HT1080 (cell line): ENCODE results near the gene INS. TPM values are rescaled to one million over a fixed set of nuclear protein-coding genes. Genes with fewer than 3 reads are reported as not detected.

Experiments
- DNase-seq: peaks from one replicate; pipeline ENCODE4 v3.0.0-alpha.2; 2015; ENCODE audit warnings: low read depth
- total RNA-seq: library from RNA; depleted of rRNA; stranded (reverse); fragments of >200 nt; shearing (Covaris generic); gene quantifications from 2 replicates; pipeline ENCODE4 v1.2.3, GENCODE V29; 2014

The INS gene
- total RNA-seq, 1 experiment from 2014 or later: not detected

DNA sequence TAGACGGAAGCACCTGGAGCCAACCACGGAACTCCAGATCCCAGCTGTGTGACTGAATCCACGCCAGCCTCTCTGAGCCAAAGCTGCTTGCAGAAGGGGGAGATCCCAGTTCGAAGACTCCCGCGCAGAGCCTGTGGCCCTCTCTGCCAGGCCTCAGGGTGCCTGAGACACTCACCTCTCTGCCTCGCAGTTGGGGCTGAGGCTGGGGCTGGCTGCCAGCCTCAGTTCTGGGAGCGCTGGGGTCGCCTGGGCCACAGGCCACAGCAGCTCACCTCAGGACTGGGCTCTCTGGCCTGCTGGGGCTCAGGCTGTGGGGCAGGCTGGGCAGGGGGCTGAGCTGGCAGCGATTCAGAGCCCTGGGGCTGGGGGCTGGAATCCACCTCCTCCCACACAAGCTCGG lies 13.6 kb downstream of the INS start:
- no peak for DNase-seq

DNA sequence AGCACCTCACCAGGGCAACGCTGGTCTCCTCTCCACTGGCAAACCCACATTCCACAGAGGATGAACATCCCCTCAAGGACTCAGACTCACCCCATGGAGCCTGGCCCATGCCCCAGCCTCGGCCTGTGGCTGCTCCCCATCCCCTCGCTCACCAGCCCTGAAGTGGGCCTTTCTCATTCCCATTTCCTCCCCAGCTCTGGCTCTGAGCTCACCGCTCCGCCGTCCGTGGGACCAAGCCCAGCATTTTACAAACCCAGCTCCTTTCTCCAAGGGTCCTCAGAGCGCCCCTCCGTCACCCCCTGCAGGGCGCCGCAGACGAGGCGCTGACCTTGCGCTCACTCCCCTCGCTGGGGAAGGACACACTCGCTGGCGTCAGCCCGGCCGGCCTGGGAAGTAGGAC lies 15.0 kb downstream of the INS start:
- no peak for DNase-seq

DNA sequence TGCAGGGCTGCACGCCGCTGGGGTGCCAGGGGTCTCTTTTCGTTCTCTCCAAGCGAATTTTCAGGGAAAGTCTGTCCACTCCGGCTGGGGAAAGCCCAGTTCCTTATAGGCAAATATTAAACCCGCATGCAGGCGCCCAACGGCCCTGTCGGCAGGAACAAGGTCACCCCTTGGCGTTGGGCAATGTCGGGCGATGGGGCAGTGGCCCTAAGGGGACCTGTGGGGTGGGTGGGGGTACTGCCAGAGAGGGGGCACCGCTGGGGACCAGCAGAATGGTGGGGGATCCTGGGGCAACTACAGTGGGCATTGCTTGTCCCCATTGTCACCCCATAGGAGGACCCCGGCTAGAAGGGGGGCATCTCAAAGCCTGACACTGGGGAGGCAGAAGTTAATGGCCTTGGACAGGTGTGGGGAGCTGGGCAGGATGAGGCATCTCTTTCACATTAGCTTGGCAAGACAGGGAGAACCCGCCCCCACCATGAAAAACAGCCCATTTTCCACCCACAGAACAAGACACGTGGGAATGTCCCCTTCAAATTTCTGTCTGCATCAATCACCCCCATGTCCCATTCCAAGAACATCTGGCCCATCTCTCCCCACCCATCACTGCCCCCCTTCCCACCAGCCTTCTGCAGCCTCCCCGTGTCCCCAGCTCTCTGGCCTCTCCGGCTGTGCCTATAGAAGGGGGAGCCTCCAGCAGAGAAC lies 16.3 kb downstream of the INS start:
- DNase-seq: no peak

DNA sequence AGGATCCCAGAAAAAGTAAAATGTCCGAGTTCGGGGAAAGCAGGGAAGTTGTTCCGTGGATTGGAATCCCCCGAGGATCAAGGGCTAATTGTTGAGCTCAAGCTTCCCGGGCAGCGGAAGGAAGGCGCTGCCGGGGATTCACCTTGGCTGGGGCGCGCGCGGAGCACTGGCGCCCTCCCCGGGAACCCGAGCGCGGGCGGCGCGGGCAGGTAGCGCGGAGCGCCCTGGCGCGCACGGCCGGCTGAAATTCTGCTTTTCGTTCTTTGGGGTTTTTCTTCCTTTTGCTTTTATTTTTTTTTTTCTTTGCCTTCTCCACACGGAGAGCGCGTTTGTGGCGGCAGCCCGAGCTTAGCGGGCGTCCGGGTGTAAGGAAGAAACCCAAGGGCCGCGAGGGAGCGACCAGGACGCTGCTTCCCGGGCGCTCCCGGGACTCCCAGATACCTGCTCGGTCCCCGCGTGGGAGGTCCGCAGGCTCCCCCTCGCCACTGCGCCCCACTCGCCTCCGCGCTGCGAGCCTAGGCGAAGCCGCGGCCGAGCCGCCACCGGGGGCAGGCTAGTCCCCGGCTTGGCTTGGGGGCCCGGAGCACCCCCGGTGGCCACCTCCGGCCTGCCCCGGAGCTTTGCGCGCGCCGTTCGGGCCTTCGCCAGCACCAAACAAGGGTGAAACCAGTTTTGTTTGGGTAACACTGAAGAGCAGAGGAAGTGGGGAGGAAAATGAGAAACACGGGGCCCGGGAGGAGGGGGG lies 17.0 kb downstream of the INS start:
- no peak for DNase-seq

DNA sequence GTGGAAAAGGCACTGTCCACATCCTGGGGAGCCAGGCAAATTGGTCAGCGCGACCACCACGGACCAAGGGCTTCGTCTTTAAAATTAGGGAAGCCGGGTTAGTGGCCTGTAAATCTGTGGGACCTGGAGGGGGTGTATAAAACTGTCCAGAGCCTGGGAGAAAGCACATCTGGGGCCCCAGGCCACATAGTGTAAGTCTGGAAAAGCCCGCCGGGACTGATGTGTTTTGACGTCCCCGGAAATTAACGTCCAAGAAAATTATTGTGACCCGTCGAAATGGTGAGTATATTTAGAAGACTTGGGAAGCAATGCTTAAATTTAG lies 17.6 kb downstream of the INS start:
- DNase-seq: no peak

DNA sequence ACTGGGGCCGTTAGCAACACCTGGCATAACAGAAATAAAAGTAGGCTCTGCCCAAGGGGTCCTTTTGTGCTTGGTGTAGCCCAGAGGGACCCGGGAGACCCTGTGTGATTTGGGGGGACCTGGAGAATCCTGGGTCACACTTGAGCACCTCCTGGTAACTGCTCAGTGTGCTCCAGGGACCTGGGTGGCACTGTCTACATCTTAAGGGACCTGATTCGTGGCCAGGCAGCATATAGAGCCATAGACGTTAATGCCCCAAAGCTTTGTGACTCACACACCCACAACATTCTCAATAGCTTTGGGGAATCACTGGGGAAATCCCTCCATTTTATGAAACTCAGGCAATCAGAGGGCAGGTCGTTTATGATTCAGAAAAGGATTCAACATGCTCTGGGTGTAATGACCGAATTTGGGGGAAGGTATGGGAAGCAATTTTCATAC lies 18.2 kb downstream of the INS start:
- DNase-seq: no peak

DNA sequence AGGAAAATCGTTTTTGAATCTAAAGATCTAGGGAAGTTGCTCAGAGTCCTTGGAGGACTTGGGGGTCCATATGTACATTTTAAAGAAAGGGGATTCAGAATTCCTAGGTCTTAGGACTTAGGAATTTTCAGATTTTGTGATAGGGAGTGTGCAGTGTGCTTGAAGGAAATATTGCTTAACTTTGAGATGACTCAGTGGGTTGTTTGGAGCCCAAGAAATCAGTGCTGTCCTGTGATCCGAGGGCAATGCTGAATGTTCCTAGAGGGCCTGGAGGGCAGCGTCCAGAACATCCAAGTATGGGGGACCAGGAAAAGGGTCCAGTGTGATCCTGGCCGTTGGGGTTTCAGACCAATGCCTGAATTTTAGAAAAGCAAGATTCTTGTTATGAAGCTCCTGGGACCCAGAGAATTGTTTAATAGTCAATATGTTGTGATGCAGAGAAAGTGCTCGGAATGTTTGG lies 18.7 kb downstream of the INS start:
- DNase-seq: no peak

DNA sequence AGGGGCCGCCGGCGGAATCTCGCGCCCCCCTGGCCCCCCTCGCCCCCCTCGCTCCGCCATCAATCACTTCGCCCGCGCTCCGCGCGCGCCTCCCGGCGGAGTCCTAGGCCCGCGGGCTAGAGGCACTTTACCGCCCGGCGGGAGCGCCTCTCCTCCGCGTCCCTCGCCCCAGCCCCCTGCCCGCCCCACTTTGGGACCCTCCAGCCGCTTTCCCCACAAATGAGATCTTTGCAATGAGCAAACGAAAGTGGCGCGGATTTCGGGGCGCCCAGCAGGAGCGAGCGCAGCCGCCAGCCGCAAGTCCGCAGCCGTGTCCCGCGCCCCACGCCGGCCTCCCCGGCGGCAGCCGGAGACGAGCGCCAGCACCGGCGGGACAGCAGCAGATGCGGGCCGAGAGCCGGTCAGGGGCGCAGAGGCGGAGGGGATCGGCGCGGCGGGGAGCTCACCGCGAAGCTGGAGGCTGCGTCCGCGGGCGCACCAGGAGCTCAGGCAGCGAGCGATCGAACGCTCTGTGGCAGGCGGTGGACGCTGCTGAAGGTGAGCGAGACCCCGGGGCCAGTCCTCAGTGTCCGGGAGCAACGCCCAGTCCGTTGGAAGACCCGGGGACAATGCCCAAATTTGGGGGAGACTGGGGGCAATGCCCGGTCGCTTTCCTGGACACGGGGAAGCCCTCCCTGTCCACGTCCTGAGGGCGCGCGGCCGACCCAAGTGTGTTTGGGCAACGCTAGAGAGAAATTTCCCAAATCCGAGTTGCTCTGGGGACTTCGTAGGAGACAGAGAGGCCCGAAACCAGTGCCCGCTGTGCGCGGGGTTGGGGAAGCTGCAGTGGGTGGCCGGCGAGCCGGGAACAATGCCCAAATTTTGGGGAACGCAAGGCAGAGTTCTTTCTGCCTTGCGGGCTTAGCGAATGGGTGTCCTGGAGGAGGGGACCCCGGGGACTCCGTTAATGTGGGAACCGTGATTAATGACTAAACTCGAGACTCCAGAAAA lies 20.3 kb downstream of the INS start:
- DNase-seq: no peak

DNA sequence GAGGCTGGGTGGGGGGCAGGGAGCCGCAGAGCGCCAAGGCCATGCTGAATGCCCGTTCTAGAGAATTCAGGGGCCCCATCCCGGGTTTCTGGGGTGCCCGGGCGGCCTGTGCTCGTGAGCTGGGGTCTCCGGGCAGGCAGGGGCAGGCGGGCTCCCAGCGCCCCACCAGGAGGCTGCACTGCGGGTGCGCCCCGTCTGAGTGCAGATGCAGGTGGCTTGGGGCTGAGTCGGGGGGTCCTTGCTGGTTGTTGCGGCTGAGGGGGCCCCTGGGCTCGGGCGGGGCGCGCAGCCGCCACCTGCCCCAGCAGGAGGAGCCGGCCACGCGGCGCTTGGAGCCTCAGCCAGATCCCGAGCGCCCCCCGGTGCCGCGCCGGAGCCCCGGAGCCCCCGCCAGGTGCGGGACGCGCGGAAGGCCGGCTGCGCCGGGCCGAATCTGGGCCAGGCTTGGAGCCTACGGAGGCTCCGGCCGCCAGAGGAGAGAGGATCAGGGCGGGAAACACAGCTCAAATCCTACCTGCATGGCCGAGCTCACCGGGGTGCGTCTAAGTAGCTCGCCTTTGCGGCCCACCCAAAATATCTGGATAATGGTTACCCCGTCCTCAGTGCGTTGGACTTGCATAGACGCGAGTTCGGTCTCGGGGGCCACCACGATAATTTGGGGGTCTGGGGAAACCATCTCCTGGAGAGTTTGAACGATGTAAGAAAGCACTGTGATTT lies 21.2 kb downstream of the INS start:
- no peak for DNase-seq

DNA sequence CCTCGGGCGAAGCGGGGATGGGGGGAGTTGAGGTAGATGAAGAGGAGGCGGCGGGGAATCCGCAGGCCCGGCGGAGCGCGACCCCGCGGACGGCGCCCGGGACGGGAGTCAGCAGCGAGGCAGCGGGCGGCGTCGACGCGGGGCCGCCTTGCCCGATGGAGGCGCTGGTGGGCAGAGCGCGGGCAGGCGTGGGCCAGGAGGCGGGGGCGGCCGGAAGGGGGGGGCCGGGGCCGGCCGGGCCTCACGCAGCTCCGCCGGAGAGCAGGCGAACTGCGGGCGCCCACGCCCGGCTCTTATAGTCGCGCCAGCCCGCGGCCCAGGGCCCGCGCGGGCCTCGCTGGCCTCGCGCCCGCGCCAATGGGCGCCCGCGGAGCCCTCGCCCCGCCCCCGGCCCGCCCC lies 21.9 kb downstream of the INS start, which contains the start of gene IGF2:
Gene IGF2, minus strand, starts transcription at position 267 of the 399 bp plus-strand sequence. CDS start 3,866 bp downstream, outside the sequence.
- DNase-seq: no peak

DNA sequence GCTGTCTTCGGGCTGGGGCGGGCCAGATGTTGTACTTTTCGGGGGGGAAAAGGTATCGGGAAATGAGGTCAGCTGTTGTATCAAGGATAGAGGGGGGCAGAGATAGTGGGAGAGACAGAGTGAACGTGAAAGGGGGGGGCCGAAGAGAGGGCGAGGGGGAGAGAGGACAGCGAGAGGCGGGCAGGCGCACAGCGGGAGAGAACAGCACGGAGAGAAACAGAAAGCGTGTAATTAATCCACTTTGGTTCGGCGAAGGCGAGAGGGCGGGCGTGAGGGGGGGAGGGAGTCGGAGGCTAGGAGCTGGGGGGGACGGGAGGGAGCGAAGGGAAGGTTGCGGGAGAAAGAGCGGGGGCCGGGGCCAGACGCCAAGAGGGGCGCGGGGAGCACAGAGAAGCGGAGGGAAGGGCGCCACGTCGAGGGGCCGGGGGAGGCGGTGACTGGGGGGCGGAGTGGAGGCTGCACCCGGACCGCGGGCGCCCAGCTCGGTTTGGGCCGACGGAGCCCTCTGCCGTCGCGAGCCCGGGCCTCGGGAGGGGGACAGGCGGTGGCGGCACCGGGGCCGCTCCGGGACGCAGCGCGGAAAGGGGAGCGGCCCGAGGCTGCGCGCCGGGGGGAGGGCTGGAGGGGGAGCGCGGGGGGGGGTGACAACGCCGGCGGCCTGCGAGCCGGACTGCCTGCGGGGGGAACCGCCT lies 22.4 kb downstream of the INS start:
- DNase-seq: no peak

DNA sequence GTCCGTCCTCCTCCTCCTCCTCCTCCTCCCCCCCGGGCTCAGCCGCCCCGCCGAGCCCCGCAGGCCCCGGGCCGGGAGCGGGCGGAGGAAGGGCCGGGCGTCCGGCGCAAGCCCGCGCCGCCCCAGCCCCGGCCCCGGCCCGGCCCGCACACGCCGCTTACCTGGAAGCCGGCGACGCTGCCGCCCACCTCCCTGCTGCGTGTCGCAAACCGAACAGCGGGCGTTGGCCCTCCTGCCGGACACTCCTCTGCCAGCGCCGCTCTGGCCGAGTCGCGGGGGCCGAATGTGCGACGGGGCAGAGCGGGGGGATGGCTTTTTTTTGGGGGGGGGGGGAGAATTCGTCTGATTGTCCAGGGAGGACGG lies 23.0 kb downstream of the INS start:
- DNase-seq: no peak

DNA sequence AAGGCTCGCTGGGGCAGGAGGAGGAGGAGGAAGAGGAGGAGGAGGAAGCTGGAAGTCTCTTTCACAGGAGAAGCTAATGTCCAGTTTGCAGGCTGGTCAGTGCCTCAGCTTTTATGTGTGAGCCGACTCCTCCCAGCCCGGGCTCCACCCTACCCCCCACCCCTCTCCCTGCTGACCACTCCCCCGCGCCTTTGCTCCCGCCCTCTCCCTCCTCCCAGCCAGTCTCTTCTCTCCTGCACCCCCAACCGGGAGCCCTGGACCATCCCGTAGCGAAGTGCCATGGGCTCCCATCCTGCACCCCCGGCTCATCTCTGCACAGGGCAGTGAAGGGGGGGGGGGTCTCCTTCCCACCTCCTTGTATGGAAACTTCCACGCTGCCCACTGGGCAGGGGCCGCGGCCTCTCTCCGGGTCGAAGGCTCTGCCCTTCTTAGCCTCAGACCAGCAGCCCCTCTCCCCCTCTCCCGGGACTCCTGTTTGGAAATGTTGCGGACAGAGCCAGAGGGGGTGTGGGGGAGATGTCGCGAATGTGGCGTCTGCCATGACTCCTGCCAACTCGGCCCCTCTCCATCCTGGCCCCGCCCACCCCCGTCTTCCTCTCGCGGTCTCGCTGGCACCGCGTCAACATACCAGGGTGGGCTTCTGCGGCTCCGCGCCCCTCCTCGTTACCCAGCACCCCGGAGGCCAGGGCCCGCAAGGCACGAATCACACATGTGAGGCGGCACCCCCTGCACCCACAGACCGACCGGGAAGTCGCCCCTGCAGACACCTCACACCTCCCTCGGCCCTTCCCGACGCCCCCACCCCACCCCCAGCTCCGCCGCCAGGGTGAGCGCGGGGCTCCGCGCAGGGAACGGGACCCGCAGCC lies 23.6 kb downstream of the INS start:
- DNase-seq: no peak

DNA sequence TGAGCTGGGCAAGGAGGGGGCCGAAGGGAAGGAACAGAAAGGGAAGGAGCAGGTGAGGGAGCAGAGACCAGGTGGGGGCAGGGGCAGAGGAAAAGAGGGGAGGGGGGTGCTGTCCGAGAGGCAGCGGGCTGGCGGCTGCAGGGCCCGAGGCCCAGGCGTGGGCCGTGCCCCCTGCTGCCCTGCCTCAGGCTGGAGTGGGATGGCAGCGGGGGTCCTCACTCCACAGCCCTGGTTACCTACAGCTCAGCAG lies 24.1 kb downstream of the INS start:
- DNase-seq: no peak

DNA sequence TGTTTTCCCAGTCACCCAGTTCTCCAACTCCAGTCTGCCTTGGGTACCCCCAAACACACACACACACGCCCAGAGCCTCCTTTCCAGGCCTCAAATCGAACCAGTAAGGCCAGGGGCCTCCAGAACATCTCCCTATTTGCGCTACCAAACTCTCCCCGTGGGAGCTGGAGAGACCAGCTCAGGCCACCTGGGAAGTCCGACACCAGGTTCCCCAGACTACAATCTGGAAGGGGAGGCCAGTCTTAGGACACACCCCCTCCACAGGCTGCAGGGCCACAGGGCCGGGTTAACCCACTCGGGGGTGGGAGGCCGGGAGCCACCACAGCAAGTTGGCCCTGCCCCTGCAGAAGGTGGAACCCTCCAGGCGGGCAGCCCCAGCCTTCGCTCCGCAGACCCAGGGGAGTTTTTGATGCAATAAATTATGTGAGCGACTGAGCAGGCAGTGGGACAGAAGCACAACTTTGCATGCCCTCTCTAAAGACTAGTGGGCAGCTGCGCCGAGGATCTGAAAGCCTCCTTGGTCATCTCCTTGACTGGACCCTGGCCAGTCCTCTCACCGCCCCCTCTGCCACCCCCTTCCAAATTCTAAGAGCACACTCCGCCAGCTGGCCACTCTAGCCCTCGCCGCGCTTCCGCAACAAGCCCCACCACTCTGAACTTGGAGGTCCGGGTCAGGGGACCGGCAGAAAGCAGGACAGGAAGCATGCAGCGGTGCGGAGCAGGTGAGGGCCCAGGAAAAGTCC lies 24.6 kb downstream of the INS start:
- DNase-seq: no peak

DNA sequence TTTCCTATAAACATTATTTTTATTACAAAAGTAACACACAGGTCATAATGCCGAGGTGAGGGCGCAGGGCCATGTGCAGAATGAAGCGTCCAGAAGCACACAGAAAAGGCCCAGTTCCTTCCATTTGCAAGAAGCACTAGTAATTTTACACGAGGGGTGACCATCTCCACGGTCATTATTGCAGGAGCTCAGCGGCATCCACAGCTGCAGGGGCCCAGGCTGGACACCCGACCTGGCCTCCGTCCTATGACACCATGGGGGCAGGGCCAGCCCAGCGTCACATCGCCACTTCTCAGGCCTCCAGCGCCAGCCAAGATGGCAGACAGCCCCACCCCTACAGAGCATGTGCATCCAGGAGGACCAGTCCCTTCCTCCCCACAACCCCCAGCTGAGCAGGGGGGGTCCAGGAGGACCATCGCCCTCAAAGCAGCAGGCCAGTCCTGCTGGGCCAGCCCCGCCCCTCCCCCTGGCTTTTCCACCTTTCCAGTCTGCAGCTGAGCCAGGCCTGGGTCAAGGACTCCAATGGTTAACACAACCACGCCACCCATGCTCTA lies 25.3 kb downstream of the INS start:
- DNase-seq: no peak

DNA sequence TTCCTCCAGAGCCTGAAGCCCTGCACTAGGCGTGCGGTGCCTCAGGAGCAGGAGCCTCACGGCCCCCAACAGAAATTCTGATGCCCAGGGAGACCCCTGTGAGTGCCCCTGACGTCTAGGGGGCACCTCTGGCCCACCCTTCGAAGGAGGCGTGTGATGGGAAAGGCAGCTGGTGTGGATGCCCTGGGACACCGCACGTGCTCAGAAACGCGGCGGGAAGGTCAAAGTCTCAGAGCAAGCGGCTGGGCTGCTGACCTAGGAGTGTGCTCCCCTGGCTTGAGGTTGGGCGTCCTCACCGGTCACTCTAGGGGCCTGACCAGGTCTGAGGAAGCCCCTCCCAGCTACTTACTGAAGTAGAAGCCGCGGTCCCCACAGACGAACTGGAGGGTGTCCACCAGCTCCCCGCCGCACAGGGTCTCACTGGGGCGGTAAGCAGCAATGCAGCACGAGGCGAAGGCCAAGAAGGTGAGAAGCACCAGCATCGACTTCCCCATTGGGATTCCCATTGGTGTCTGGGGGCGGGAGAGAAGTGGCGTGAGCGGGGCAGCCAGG lies 25.9 kb downstream of the INS start:
- DNase-seq: no peak
